ENCODE measurements around the gene RRAS2.

RRAS2 gene

GRCh38 chr11:14299921-14300320 lies 59.1 kb downstream of the RRAS2 start:
- Histone ChIP-seq H3K4me3 (ENCODE audit: low read depth, low read length) (no peak overlapping the region), H3K27ac (ENCODE audit: extremely low read depth, low read depth, low read length) (no peak overlapping the region), H3K4me1 (ENCODE audit: control insufficient read depth, insufficient read depth, low read length) (no peaks in the 10 kb centered on the region), H3K36me3 (ENCODE audit: control insufficient read depth in 2 of 2, insufficient read depth in 1 of 2, low read length in 2 of 2) (no peaks in the 10 kb centered on the region), H3K9me3 (ENCODE audit: control insufficient read depth, insufficient read depth, low read depth, low read length) (no peaks in the 10 kb centered on the region)
- ChIA-PET CTCF (interaction anchor here (0.6 to 9.1 kb wide), 17 partner anchors 8 to 908 kb away, joined by 3 to 110 read pairs (median 6); no protein-coding TSS in a partner anchor), POLR2A (no interaction called here)
- no peak for TF ChIP-seq RBAK (tag by site-specific recombination; IDR thresholded peaks at IDR 0.05)
- no peak for TF ChIP-seq ZNF555 (tag by site-specific recombination; conservative IDR thresholded peaks at IDR 0.05)
- TF ChIP-seq ZBTB21 (tag by site-specific recombination; IDR thresholded peaks at IDR 0.05) = no peak
- no peak for TF ChIP-seq ZNF473 (tag by site-specific recombination; IDR thresholded peaks at IDR 0.05)
- TF ChIP-seq ZNF843 (tag by site-specific recombination; IDR thresholded peaks at IDR 0.05) = no peak

- no peak for TF ChIP-seq ZNF501 (tag by site-specific recombination; IDR thresholded peaks at IDR 0.05)
- peaks cover 0 to 38% of the 10 kb centered on the region in 2 experiments; a peak in 1 of 3 replicates for H3K36me3 ChIP-seq (ENCODE audit: control insufficient read depth in 2 of 2, insufficient read depth in 1 of 2, low read length in 2 of 2)
- ChIA-PET POLR2A (no interaction called here), CTCF (no interaction called here)
- H3K27ac ChIP-seq (ENCODE audit: extremely low read depth, low read depth, low read length) = no peak overlapping the region
- no peaks in the 10 kb centered on the region for H3K9me3 ChIP-seq (ENCODE audit: control insufficient read depth, insufficient read depth, low read depth, low read length)
- H3K4me1 ChIP-seq (ENCODE audit: control insufficient read depth, insufficient read depth, low read length) = no peaks in the 10 kb centered on the region
- H3K4me3 ChIP-seq (ENCODE audit: low read depth, low read length) = no peak overlapping the region
Measured at GRCh38 chr11:14290422-14290821, 68.6 kb downstream of the RRAS2 start.

GRCh38 chr11:14288189-14288935 lies 70.6 kb downstream of the RRAS2 start:
- CTCF ChIA-PET = interaction anchor here (0.7 to 1.5 kb wide), 4 partner anchors 13 to 1477 kb away, joined by 3 to 8 read pairs (median 3); no protein-coding TSS in a partner anchor
- POLR2A ChIA-PET = no interaction called here
- H3K36me3 ChIP-seq (ENCODE audit: control insufficient read depth in 2 of 2, insufficient read depth in 1 of 2, low read length in 2 of 2) = peaks cover 0 to 32% of the 10 kb centered on the region in 2 experiments; a peak in 1 of 3 replicates
- no peak overlapping the region for H3K4me3 ChIP-seq (ENCODE audit: low read depth, low read length)
- no peaks in the 10 kb centered on the region for H3K4me1 ChIP-seq (ENCODE audit: control insufficient read depth, insufficient read depth, low read length)
- no peak overlapping the region for H3K27ac ChIP-seq (ENCODE audit: extremely low read depth, low read depth, low read length)
- no peak for TF ChIP-seq GLI4 (tag by site-specific recombination; IDR thresholded peaks at IDR 0.05)
- no peak for TF ChIP-seq ZNF37A (tag by site-specific recombination; IDR thresholded peaks at IDR 0.05)
- no peak for TF ChIP-seq ZNF394 (tag by site-specific recombination; IDR thresholded peaks at IDR 0.05; ENCODE audit: borderline replicate concordance)
- no peak for TF ChIP-seq ZNF518A (tag by site-specific recombination; conservative IDR thresholded peaks at IDR 0.05; ENCODE audit: low read depth)
- TF ChIP-seq ZNF704 (tag by site-specific recombination; IDR thresholded peaks at IDR 0.05) = no peak
- no peak for TF ChIP-seq ZNF837 (tag by site-specific recombination; IDR thresholded peaks at IDR 0.05)
- TF ChIP-seq ZNF157 (tag by site-specific recombination; IDR thresholded peaks at IDR 0.05) = no peak
- no peak for TF ChIP-seq ZNF280D (tag by site-specific recombination; IDR thresholded peaks at IDR 0.05)
- TF ChIP-seq ZSCAN4 (tag by site-specific recombination; IDR thresholded peaks at IDR 0.05) = no peak
- TF ChIP-seq ZIC2 (tag by site-specific recombination; IDR thresholded peaks at IDR 0.05) = no peak
- no peak for TF ChIP-seq ZNF132 (tag by site-specific recombination; IDR thresholded peaks at IDR 0.05; ENCODE audit: borderline replicate concordance)
- no peak for TF ChIP-seq ZFP3 (tag by site-specific recombination; IDR thresholded peaks at IDR 0.05; ENCODE audit: low read depth)
- no peak for TF ChIP-seq ZNF274 (IDR thresholded peaks at IDR 0.05; ENCODE audit: low read length)
- TF ChIP-seq ZNF274 (tag by site-specific recombination; IDR thresholded peaks at IDR 0.05; ENCODE audit: borderline replicate concordance) = no peak
- TF ChIP-seq ZNF214 (tag by site-specific recombination; IDR thresholded peaks at IDR 0.05; ENCODE audit: borderline replicate concordance) = no peak
- no peaks in the 10 kb centered on the region for H3K9me3 ChIP-seq (ENCODE audit: control insufficient read depth, insufficient read depth, low read depth, low read length)
